ENCODE results near the gene MUC5B. TPM values are rescaled to one million over a fixed set of nuclear protein-coding genes. Genes with fewer than 3 reads are reported as not detected.

The MUC5B gene
- total RNA-seq, 4 donors from 2014 or later, result not detected

DNA sequence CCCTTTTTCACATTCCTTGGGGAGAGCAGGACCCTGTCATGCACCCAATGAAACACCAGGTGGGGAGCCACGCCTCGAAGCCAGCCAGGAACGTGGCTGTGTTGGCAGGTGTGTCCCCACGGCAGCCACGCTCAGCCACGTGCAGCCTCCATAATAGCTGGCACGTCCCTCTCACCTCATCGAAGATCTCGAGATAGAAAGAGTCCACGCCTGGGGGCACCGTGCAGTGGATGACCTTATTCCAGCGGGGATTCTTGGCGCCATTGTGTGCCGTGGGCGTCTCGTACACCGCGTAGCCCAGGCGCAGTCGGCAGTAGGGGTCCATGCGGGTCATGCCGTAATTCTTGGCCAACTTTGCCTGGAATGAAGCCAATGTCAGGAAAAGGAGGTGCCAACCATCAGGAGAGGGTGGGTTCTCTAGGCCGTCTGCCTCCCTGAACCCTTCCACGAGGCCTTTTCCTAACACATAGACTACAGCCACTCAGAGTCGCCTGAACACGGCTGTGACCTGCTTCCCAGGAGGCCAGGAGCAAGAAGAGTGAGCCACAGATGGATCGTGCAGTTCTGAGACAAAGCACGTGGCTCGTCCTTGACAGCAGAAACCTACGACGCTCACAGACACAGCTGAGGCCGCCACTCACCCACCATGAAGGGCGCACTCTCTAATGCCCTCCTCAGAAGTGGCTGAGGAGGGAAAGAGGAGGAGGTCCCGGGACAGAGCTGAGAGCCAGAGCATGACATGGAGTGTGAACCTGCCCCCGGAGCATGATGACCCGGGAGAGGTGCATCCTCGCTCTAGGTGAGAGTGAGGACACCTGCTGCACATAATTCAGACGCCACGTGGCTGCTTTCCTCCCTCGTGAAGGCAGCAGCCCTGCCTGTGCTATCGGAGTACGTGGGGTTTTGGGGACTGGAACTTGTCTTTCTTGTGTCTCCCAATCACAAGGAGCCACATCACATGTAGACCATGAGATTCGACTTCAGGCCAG lies 67.5 kb downstream of the MUC5B start:
- DNase-seq, result no peak
- TF ChIP-seq, protein P1, sequence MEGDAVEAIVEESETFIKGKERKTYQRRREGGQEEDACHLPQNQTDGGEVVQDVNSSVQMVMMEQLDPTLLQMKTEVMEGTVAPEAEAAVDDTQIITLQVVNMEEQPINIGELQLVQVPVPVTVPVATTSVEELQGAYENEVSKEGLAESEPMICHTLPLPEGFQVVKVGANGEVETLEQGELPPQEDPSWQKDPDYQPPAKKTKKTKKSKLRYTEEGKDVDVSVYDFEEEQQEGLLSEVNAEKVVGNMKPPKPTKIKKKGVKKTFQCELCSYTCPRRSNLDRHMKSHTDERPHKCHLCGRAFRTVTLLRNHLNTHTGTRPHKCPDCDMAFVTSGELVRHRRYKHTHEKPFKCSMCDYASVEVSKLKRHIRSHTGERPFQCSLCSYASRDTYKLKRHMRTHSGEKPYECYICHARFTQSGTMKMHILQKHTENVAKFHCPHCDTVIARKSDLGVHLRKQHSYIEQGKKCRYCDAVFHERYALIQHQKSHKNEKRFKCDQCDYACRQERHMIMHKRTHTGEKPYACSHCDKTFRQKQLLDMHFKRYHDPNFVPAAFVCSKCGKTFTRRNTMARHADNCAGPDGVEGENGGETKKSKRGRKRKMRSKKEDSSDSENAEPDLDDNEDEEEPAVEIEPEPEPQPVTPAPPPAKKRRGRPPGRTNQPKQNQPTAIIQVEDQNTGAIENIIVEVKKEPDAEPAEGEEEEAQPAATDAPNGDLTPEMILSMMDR (IDR thresholded peaks at IDR 0.05), result no peak
- no peak for TF ChIP-seq POLR2A (IDR thresholded peaks at IDR 0.05)
- Histone ChIP-seq H3K4me3 (replicated peaks in 1 of 3) (no peak overlapping the region), H3K4me1 (no peaks in the 10 kb centered on the region), H3K27me3 (no peaks in the 10 kb centered on the region), H3K27ac (no peak overlapping the region), H3K9me3 (no peaks in the 10 kb centered on the region), H3K36me3 (peaks cover 46 to 49% of the 10 kb centered on the region in 2 donors)
- intact Hi-C loops (cut with DNase I), result no loop called here
- WGBS, 2 donors, result 93% methylated on average over 22 to 40 of the region's 43 CpGs

DNA sequence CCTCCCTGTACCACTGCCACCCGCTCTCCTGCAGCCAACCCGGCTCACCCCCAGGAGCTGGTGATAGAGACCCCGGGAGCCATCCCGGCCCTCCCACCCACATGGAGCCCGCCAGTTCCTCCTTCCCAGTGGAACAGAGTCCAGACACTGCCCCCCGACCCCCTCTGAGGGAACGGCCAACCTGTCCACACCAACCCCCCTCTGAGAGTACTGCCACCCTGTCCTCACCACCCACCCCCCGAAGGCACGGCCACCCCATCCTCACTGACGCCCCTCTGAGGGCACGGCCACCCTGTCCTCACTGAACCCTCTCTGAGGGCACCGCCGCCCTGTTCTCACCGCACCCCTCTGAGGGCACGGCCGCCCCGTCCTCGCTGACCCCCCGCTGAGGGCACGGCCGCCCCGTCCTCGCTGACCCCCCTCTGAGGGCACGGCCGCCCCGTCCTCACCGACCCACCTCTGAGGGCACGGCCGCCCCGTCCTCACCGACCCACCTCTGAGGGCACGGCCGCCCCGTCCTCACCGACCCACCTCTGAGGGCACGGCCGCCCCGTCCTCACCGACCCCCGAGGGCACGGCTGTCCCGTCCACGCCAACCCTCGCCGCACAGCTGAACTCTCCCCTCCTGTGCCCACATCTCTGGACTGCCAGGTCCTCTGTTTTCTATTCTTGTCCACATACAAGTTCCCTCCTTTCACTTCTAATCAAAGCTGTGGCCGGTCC lies 68.6 kb downstream of the MUC5B start:
- peaks cover 39 to 40% of the 10 kb centered on the region in 2 donors for H3K36me3 ChIP-seq
- H3K4me3 ChIP-seq (replicated peaks in 1 of 3), result no peak overlapping the region
- intact Hi-C loops (cut with DNase I), result no loop called here
- DNase-seq, result no peak
- H3K9me3 ChIP-seq, result no peaks in the 10 kb centered on the region
- no peaks in the 10 kb centered on the region for H3K4me1 ChIP-seq
- no peak overlapping the region for H3K27ac ChIP-seq
- TF ChIP-seq, protein P1 (IDR thresholded peaks at IDR 0.05), result no peak
- TF ChIP-seq POLR2A (IDR thresholded peaks at IDR 0.05), result no peak
- WGBS, 2 donors, result 94 to 98% methylated on average over 30 to 39 of the region's 46 CpGs
- no peaks in the 10 kb centered on the region for H3K27me3 ChIP-seq

DNA sequence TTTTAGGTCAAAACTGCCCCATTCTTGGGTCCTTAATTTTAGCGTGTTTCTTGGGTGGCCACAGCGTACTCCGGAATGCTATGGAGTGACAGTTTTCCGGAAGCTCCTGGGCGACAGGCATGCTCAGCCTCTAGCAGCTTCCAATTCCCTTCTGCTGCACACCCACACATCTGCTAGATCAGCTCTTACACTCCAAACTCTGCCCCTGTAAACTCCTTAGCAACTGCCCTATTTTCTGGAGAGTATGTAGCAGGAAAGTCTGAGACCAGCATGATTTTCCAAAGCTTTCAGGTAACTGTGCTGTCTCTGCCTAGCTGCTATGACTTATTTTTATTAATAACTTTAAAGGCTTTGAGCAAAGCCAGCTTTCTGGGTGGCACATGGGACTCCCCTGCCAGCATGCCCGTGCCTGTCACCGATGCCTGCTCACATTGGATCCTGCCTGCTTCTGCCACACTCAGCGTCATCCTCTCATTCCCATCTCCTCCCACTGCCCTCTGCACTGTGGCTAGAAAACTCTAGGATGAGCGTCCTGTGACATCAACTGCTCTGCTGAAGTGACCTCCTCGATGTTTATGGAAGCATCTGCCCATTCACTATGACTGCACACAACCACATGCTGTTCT lies 69.3 kb downstream of the MUC5B start:
- WGBS, 2 donors, result 92% methylated on average over 10 of the region's 10 CpGs
- peaks cover 32 to 35% of the 10 kb centered on the region in 2 donors for H3K36me3 ChIP-seq
- no peak overlapping the region for H3K4me3 ChIP-seq (replicated peaks in 1 of 3)
- no peaks in the 10 kb centered on the region for H3K27me3 ChIP-seq
- TF ChIP-seq, protein P1 (IDR thresholded peaks at IDR 0.05), result no peak
- TF ChIP-seq POLR2A (IDR thresholded peaks at IDR 0.05), result no peak
- intact Hi-C loops (cut with DNase I), result no loop called here
- no peaks in the 10 kb centered on the region for H3K9me3 ChIP-seq
- no peak for DNase-seq
- no peaks in the 10 kb centered on the region for H3K4me1 ChIP-seq
- no peak overlapping the region for H3K27ac ChIP-seq

DNA sequence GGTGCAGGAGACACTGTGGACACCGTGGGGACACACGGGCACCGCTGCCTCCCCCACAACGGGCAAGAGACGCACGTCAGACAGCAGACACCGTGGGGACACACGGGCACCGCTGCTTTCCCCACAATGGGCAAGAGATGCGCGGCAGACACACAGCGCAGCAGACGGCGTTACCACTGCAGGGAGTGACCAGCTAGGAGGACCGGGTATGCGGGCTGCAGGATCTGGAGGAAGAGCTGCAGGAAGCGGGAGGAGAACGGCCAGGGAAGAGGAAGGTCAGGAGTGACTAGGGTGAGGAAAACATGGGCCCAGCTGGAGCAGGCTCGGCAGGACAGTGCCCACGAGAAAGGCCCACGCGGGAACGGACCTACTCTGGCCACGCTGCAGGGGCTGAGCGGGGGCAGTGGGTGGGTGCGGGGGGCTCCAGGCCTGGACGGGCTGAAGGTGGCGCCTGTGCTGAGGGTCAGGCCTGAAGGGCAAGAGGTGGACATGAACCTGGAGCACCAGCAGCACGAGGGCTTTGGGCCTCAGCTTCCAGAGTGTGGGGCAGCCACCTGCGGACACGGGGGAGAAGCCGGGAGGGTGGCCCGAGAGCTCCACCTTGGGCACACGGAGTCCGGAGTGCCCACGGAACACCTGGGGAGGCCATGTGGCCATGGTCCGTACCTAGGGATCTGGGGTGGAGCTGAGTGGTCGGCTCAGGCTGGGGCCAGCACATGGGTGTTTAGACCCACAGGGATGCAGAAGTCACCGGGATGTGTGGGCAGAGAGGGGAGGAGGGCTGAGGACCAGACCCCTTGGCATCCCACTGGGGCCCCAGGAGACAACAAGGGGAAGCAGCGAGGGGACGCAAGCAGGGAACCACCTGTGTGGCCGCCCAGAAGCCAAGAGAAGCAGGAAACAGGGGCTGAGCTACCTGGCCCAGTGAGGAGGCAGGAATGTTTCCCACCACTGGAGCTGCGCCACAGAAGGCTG lies 70.1 kb downstream of the MUC5B start:
- no peak for TF ChIP-seq POLR2A (IDR thresholded peaks at IDR 0.05)
- TF ChIP-seq, protein P1 (IDR thresholded peaks at IDR 0.05), result no peak
- no peak for DNase-seq
- H3K4me1 ChIP-seq, result peaks cover 3 to 4% of the 10 kb centered on the region in 2 donors
- intact Hi-C loops (cut with DNase I), result no loop called here
- H3K27ac ChIP-seq, result no peak overlapping the region
- no peaks in the 10 kb centered on the region for H3K27me3 ChIP-seq
- H3K36me3 ChIP-seq, result peaks cover 31 to 35% of the 10 kb centered on the region in 2 donors
- H3K4me3 ChIP-seq (replicated peaks in 1 of 3), result no peak overlapping the region
- 89 to 90% methylated on average over 41 to 43 of the region's 43 CpGs for WGBS, 2 donors
- H3K9me3 ChIP-seq, result no peaks in the 10 kb centered on the region
